Loucy (cell line): ENCODE results near the gene GSKIP.

ENCODE experiments used
- CTCF ChIP-seq: fragments of 200-600 bp; sonication (generic); conservative IDR thresholded peaks from 2 replicates; pipeline ENCODE4 v1.5.1; 2014; ENCODE audit warnings: mild to moderate bottlenecking, antibody characterized with exemption, low read length
- EZH2phosphoT487 ChIP-seq: fragments of 200-600 bp; IDR thresholded peaks from 2 replicates; pipeline ENCODE4 v1.6.1; 2018; ENCODE audit warnings: antibody characterized with exemption, mild to moderate bottlenecking, moderate library complexity, borderline replicate concordance

GRCh38 chr14:96352708-96353107 lies 10.6 kb upstream of the GSKIP start:
- TF ChIP-seq CTCF (no peak), EZH2phosphoT487 (no peak)
